T-helper 2 cell (primary cell): ENCODE measurements around the gene DGLUCY.
"Not testable (repeated sequence)": the region's sequence is repeated elsewhere in the genome, so short reads cannot be mapped to it uniquely, and the experiment has no call there.

Experiments used
- DNase-seq, 5 experiments: peaks; one replicate each; pipeline versions ENCODE4 v3.0.0 to v3.0.0-alpha.2; 2012 to 2022

DGLUCY gene

GRCh38 chr14:91108941-91109611, 4.8 kb upstream of the DGLUCY start:
- peak in 2 of 5 experiments; percentile 4 to 89 for DNase-seq

GRCh38 chr14:91111443-91111842, 2.4 kb upstream of the DGLUCY start:
- DNase-seq, result no peak

DNA sequence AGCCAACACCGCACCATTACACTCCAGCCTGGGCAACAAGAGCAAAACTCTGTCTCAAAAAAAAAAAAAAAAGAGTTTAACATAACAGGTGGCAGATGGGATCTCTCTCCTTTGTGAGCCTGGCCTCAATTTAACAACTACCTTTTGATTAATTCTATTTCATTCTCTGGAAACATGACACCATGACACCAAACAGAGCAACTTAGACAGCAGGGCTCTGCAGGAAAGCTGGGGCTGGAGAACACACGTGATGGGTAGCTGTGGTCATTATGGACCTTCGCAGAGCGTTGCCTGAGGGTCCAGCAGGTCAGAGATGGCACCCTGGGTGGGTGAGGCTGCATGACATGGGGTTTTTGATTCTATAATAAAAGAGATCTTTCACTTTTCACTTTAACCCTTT, 1.7 kb upstream of the DGLUCY start:
- no peak for DNase-seq

- peak in 4 of 5 experiments; percentile 28 to 95 (median 52) for DNase-seq
Measured at GRCh38 chr14:91114079-91115065, 499 bp downstream of the DGLUCY start.

DNA sequence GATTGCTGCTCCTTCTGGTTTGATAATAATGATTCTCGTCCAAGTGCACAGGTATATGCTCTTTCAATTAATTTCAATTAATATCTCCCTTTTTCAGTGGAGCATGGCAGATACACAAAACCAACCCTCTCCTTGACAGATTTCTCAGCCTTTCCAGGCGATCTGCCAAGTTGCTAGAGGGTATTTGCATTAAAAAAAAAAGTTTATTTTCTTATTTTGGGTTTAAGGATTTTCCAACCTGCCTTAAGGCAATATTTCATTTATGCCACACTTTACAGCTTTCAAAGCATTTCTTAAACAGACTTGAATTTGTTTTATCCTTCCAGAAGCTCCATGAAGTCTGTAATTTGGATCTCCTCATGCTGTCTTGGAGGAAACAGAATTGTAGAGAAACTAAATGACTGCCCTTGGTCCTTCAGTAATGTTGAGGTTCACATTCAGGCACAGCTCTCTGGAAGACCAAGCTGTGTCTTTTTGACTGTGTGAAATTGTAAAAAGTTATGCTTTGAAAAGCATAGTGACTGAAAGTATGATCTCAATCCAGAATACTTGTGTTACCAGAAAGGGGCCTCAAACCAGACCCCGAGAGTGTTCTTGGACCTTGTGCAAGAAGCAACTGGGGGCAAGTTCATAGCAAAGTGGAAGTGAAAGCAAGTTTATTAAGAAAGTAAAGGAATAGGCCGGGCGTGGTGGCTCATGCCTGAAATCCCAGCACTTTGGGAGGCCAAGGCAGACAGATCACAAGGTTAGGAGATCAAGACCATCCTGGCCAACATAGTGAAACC, 2.3 kb downstream of the DGLUCY start:
- peak in 1 of 5 experiments; percentile 32 for DNase-seq

- peak in 2 of 5 experiments; percentile 16 to 24 for DNase-seq
Measured at GRCh38 chr14:91116913-91117588, 3.2 kb downstream of the DGLUCY start.

DNA sequence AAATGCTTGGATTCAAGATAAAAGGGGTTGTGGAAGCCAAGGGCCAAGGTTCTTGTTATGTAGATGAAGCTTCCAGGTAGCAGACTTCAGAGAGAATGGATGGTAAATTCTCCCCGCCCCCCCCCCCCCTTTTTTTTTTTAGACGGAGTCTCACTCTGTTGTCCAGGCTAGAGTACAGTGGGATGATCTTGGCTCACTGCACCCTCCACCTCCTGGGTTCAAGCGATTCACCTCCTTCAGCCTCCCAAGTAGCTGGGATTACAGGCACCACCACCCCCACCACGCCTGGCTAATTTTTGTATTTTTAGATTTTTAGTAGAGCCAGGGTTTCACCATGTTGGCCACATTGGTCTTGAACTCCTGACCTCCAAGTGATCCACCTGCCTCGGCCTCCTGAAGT, 4.1 kb downstream of the DGLUCY start:
- DNase-seq, result no peak

GRCh38 chr14:91118511-91119068, 4.7 kb downstream of the DGLUCY start:
- no peak for DNase-seq

- no peak for DNase-seq
Measured at GRCh38 chr14:91119556-91120311, 5.9 kb downstream of the DGLUCY start.

DNA sequence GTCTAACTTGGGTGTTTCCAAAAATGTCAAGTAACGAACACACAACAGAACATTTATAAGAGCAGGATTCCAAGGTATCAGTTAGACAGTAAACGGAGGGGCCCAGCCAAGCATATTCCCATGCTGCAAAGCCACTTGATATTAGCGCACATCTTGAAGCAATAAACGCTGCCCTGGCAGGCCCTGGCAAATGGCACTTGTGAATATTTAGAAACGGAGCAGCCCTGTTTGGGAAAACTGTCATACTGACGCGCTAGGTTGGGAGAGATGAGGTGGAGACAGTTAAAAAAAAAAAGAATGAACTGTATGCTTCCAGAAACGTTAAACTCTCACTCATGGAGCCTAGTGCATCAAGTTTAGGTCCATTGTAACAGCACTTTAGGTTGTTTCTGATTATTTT, 9.3 kb downstream of the DGLUCY start:
- DNase-seq, result no peak

DNA sequence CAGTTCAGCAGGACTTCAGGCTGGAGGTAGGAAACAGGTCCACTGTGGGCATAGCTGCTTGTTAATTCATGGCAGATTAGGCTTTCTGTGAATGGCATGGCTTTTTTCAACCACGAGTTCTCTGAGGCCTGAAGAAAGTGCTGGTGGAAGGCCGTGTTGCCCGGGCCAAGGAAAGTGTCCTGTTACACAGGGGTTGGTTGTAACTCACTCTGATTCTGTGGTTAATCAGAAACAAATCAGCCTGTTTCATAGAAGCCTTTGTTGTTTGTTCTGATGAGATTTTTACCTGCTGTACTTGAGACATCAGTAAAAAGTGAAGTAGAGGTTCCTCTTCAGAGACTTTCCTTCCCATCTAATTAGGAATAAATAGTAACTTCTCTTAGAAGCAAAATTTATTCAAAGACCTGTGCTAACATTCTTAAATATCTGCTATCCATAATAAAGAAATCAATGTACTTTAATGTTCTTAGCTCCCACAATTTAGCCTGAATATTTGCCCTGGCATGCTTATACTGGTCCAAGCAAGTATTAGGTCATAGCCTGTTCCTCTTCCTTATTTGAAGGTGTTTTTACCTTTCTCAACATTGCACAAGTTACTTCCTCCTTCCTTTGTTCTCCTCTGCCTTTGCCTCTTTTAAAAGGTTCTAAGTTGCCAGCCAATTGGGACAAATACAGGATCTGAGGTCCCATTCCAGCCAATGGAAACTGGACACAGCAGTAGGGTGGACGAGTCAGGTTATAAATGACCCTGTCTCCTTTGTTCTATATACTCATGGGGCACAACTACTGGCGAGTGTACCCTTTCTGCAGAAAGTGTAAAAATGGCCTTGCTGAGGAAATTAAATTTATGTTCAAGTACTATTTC, 10.8 kb downstream of the DGLUCY start:
- DNase-seq, result not testable (repeated sequence)

GRCh38 chr14:91125271-91125660, 11.4 kb downstream of the DGLUCY start:
- DNase-seq, result no peak

GRCh38 chr14:91125801-91126200, 11.9 kb downstream of the DGLUCY start:
- no peak for DNase-seq

DNA sequence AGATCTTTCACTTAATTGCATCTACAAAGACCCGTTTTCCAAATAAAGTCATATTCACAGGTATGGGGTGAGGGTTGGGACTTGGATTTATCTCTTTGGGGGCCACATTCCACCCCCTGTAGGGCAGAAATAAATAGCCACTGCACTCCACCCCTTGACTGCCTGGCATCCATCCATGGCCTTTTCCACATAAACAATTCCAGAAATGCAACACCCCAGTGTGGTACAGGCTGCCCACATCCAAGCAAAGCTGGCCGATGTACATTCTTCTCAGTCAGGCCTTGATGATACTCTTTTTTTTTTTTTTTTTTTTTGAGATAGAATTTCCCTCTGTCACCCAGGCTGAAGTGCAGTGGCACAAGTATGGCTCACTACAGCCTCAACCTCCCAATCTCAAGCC, 12.9 kb downstream of the DGLUCY start:
- no peak for DNase-seq

- DNase-seq, result no peak
Measured at GRCh38 chr14:91127401-91127801, 13.5 kb downstream of the DGLUCY start.

GRCh38 chr14:91127924-91128323, 14.1 kb downstream of the DGLUCY start:
- DNase-seq, result no peak

GRCh38 chr14:91128699-91129098, 14.8 kb downstream of the DGLUCY start:
- no peak for DNase-seq

DNA sequence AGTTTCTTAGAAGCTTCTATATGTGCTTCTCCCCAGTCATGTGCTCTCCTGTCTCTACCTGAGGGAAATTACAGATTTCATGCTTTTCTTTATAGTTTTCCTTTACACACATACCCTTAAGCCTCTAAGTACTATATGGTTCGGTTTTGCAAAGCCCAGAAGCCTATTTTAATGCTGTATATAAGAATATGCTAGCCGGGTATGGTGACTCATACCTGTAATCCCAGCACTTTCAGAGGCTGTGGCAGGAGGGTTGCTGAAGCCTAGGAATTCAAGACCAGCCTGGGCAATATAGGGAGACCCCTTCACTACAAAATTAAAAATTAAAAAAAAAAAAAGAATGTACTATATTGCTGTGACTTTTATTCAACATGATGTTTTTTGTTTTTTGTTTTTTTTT, 15.4 kb downstream of the DGLUCY start:
- DNase-seq, result no peak

- no peak for DNase-seq
Measured at GRCh38 chr14:91135039-91135438, 21.2 kb downstream of the DGLUCY start.
